DOHH2 (cell line): ENCODE data around the gene OXCT1.

Experiments used
- EZH2phosphoT487 ChIP-seq: fragments of 200-600 bp; sonication (generic); IDR thresholded peaks from 2 replicates; pipeline ENCODE4 v1.6.1; 2017; ENCODE audit warnings: borderline replicate concordance, mild to moderate bottlenecking, antibody characterized with exemption, low read length, moderate library complexity, mixed read lengths
- TF ChIP-seq, protein P1 (sequence below): fragments of 200-600 bp; sonication (generic); IDR thresholded peaks from one replicate; pipeline ENCODE4 v1.5.1; 2014; ENCODE audit warnings: antibody characterized with exemption, mild to moderate bottlenecking, low read depth, low read length; ENCODE audit not compliant: poor library complexity, severe bottlenecking

GRCh38 chr5:41856644-41857491 is 13.4 kb downstream of the OXCT1 start:
- TF ChIP-seq, protein P1, sequence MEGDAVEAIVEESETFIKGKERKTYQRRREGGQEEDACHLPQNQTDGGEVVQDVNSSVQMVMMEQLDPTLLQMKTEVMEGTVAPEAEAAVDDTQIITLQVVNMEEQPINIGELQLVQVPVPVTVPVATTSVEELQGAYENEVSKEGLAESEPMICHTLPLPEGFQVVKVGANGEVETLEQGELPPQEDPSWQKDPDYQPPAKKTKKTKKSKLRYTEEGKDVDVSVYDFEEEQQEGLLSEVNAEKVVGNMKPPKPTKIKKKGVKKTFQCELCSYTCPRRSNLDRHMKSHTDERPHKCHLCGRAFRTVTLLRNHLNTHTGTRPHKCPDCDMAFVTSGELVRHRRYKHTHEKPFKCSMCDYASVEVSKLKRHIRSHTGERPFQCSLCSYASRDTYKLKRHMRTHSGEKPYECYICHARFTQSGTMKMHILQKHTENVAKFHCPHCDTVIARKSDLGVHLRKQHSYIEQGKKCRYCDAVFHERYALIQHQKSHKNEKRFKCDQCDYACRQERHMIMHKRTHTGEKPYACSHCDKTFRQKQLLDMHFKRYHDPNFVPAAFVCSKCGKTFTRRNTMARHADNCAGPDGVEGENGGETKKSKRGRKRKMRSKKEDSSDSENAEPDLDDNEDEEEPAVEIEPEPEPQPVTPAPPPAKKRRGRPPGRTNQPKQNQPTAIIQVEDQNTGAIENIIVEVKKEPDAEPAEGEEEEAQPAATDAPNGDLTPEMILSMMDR: peak; percentile 72
- TF ChIP-seq EZH2phosphoT487: no peak
